Caco-2 (cell line): ENCODE measurements around the gene HOMER2. TPM values are rescaled to one million over a fixed set of nuclear protein-coding genes. Genes with fewer than 3 reads are reported as not detected.

Source experiments
- BruUV-seq: library from RNA; stranded (reverse); fragments of 400-500 nt; replicated peaks from 2 replicates; lab custom pipeline; 2021; lab: Mats Ljungman, UMichigan
- CTCF ChIA-PET: fragments of 300-600 bp; sonication (Branson Sonifier 250); formaldehyde crosslinking; loops from one replicate; lab custom pipeline; 2022; ENCODE audit warnings: antibody characterized with exemption; lab: Charles Lee
- POLR2A ChIA-PET: fragments of 300-600 bp; sonication (Branson Sonifier 250); formaldehyde crosslinking; loops from one replicate; lab custom pipeline; 2022; ENCODE audit warnings: antibody characterized with exemption; lab: Charles Lee
- DNase-seq, 2 experiments: peaks; one replicate each; pipeline versions ENCODE4 v3.0.0 to v3.0.0-alpha.2; 2020 to 2022
- H3K27me3 ChIP-seq: replicated peaks from 2 replicates; pipeline ENCODE4 v1.6.0; 2011; ENCODE audit warnings: low read length; ENCODE audit not compliant: control insufficient read depth, insufficient read depth
- H3K36me3 ChIP-seq: 2 replicates; pipeline ENCODE4 v1.5.1; 2011; ENCODE audit warnings: low read length; ENCODE audit not compliant: control insufficient read depth, insufficient read depth
- H3K4me1 ChIP-seq: fragments of 250-450 bp; sonication (Bioruptor Pico); 2 replicates; pipeline ENCODE4 v1.5.1; 2020; ENCODE audit warnings: mild to moderate bottlenecking
- H3K4me3 ChIP-seq: 2 replicates; pipeline ENCODE4 v1.5.1; 2011; ENCODE audit warnings: low read depth, mild to moderate bottlenecking, control low read depth, low read length
- H3K9me3 ChIP-seq: fragments of 250-450 bp; sonication (Bioruptor Pico); 2 replicates; pipeline ENCODE4 v1.5.1; 2020; ENCODE audit warnings: mild to moderate bottlenecking, moderate library complexity
- H3K27ac Mint-ChIP-seq: one replicate; pipeline ENCODE4 v1.8.0; 2022; ENCODE audit warnings: mixed read lengths; ENCODE audit not compliant: unreplicated experiment
- H3K27me3 Mint-ChIP-seq: one replicate; pipeline ENCODE4 v1.8.0; 2022; ENCODE audit warnings: mixed read lengths; ENCODE audit not compliant: insufficient read depth, unreplicated experiment
- H3K36me3 Mint-ChIP-seq: one replicate; pipeline ENCODE4 v1.8.0; 2022; ENCODE audit warnings: mild to moderate bottlenecking, mixed read lengths; ENCODE audit not compliant: insufficient read depth, unreplicated experiment
- H3K4me1 Mint-ChIP-seq: one replicate; pipeline ENCODE4 v1.8.0; 2022; ENCODE audit warnings: low read depth, mixed read lengths; ENCODE audit not compliant: unreplicated experiment
- H3K4me3 Mint-ChIP-seq: one replicate; pipeline ENCODE4 v1.8.0; 2022; ENCODE audit warnings: mild to moderate bottlenecking, moderate library complexity, mixed read lengths; ENCODE audit not compliant: unreplicated experiment
- H3K9me3 Mint-ChIP-seq: one replicate; pipeline ENCODE4 v1.8.0; 2022; ENCODE audit warnings: mixed read lengths; ENCODE audit not compliant: unreplicated experiment
- CTCF ChIP-seq, 2 experiments: fragments of 200-600 bp in 1 of 2; IDR thresholded peaks; 1 replicate in 1 of 2; 2 replicates in 1 of 2; pipeline versions ENCODE4 v1.5.1 to v1.8.0; 2011 to 2022; ENCODE audit warnings: antibody characterized with exemption in 1 of 2, control low read depth in 1 of 2, inconsistent platforms in 1 of 2, low read depth in 1 of 2, low read length in 1 of 2, mild to moderate bottlenecking in 1 of 2, moderate library complexity in 1 of 2; ENCODE audit not compliant: insufficient read depth in 1 of 2, severe bottlenecking in 1 of 2, unreplicated experiment in 1 of 2
- intact Hi-C: fragments of 100-400 bp; cut with micrococcal nuclease; formaldehyde crosslinking; loops from one replicate; pipeline ENCODE4 v1.10.0; 2022; ENCODE audit not compliant: unreplicated experiment
- total RNA-seq: library from RNA; stranded (reverse); gene quantifications from 2 replicates; pipeline ENCODE4 v1.2.3, GENCODE V29; 2022

HOMER2 gene
- total RNA-seq, 1 experiment from 2014 or later, result 5.5 TPM

GRCh38 chr15:82880704-82881103 is 71.8 kb downstream of the HOMER2 start:
- Histone ChIP-seq H3K4me1 (no peaks in the 10 kb centered on the region), H3K4me3 (no peak overlapping the region), H3K27me3 (no peaks in the 10 kb centered on the region), H3K9me3 (no peaks in the 10 kb centered on the region), H3K36me3 (no peaks in the 10 kb centered on the region)
- Mint-ChIP-seq H3K36me3 (no peaks in the 10 kb centered on the region), H3K4me3 (no peak overlapping the region), H3K27ac (no peak overlapping the region), H3K27me3 (peaks cover 4% of the 10 kb centered on the region), H3K4me1 (no peaks in the 10 kb centered on the region), H3K9me3 (no peaks in the 10 kb centered on the region)
- DNase-seq, result no peak
- intact Hi-C loops, result no loop called here
- no peak for TF ChIP-seq CTCF (IDR thresholded peaks at IDR 0.05; ENCODE audit: insufficient read depth in 1 of 2, low read depth in 1 of 2, low read length in 1 of 2, severe bottlenecking in 1 of 2, unreplicated experiment in 1 of 2)
- CTCF ChIA-PET, result no interaction called here
- POLR2A ChIA-PET, result no interaction called here
- no TSS peak for BruUV-seq

GRCh38 chr15:82878325-82878724 is 74.2 kb downstream of the HOMER2 start:
- DNase-seq, result no peak
- H3K4me3 ChIP-seq, result no peak overlapping the region
- BruUV-seq, result no TSS peak
- H3K9me3 ChIP-seq, result no peaks in the 10 kb centered on the region
- TF ChIP-seq CTCF (IDR thresholded peaks at IDR 0.05; ENCODE audit: insufficient read depth in 1 of 2, low read depth in 1 of 2, low read length in 1 of 2, severe bottlenecking in 1 of 2, unreplicated experiment in 1 of 2), result no peak
- Mint-ChIP-seq H3K4me1 (no peaks in the 10 kb centered on the region), H3K4me3 (no peak overlapping the region), H3K36me3 (no peaks in the 10 kb centered on the region), H3K27me3 (peaks cover 4% of the 10 kb centered on the region), H3K27ac (no peak overlapping the region), H3K9me3 (no peaks in the 10 kb centered on the region)
- H3K4me1 ChIP-seq, result no peaks in the 10 kb centered on the region
- no peaks in the 10 kb centered on the region for H3K27me3 ChIP-seq
- intact Hi-C loops, result no loop called here
- CTCF ChIA-PET, result no interaction called here
- POLR2A ChIA-PET, result no interaction called here
- H3K36me3 ChIP-seq, result no peaks in the 10 kb centered on the region

GRCh38 chr15:82877825-82878224 is 74.7 kb downstream of the HOMER2 start:
- H3K9me3 Mint-ChIP-seq, result no peaks in the 10 kb centered on the region
- ChIA-PET CTCF (no interaction called here), POLR2A (no interaction called here)
- no peaks in the 10 kb centered on the region for H3K4me1 ChIP-seq
- no peak for TF ChIP-seq CTCF (IDR thresholded peaks at IDR 0.05; ENCODE audit: insufficient read depth in 1 of 2, low read depth in 1 of 2, low read length in 1 of 2, severe bottlenecking in 1 of 2, unreplicated experiment in 1 of 2)
- H3K9me3 ChIP-seq, result no peaks in the 10 kb centered on the region
- H3K4me3 ChIP-seq, result no peak overlapping the region
- H3K27me3 Mint-ChIP-seq, result peaks cover 4% of the 10 kb centered on the region
- no peaks in the 10 kb centered on the region for H3K27me3 ChIP-seq
- no peaks in the 10 kb centered on the region for H3K36me3 ChIP-seq
- no peak overlapping the region for H3K27ac Mint-ChIP-seq
- H3K36me3 Mint-ChIP-seq, result no peaks in the 10 kb centered on the region
- no peaks in the 10 kb centered on the region for H3K4me1 Mint-ChIP-seq
- no TSS peak for BruUV-seq
- no peak for DNase-seq
- intact Hi-C loops, result no loop called here
- no peak overlapping the region for H3K4me3 Mint-ChIP-seq
